Measurements from ENCODE around the gene DOCK11.
"Not testable (repeated sequence)": the region's sequence is repeated elsewhere in the genome, so short reads cannot be mapped to it uniquely, and the experiment has no call there.

DOCK11 gene

DNA sequence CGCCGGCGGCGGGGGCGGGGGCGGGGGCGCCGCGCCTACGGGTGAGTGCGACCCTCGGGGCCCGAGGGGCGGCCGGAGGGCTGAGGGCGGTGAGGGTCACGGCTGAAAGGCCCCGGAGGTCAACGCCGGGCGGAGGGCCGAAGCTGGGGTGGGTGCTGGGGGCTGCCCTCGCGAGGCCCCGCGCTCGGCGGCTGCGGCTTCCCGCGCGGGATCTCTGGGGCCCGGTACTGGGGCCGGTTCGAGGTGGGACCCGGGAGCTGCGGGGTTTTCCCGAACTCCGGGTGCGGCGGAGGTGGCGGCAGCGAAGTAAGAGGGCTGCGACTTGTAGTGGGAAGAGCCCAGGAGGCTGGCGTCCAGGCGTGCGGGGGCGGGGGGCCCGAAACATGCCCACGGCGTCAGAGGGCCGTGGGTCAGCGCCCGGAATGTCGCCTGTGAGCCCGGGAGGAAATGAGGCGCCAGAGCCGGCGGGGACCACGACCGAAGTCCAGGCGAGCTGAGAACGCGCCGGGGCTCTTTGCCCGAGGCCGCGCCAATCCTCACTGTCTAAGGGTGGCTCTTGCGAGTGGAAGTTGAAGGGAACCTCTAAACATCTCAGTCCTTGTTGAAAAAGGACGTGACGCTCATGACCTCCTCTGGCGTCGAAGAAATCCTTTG is 232.2 kb downstream of the DOCK11 start:
- H3K4me1 ChIP-seq = peaks cover 10% of the 10 kb centered on the region; the same call in 1 of the 2 replicates
- H3K36me3 ChIP-seq (replicated peaks) = no peaks in the 10 kb centered on the region
- no peaks in the 10 kb centered on the region for H3K27me3 ChIP-seq (ENCODE audit: low read depth)
- DNase-seq (ENCODE audit: low spot score in 2 of 2) = peak; percentile 35 to 43
- no peaks in the 10 kb centered on the region for H3K9me3 ChIP-seq
- peak overlapping the region; percentile 67 for H3K4me3 ChIP-seq
- in situ Hi-C loops (cut with MboI; ENCODE audit: low sequenced_read_pairs) = no loop called here

DNA sequence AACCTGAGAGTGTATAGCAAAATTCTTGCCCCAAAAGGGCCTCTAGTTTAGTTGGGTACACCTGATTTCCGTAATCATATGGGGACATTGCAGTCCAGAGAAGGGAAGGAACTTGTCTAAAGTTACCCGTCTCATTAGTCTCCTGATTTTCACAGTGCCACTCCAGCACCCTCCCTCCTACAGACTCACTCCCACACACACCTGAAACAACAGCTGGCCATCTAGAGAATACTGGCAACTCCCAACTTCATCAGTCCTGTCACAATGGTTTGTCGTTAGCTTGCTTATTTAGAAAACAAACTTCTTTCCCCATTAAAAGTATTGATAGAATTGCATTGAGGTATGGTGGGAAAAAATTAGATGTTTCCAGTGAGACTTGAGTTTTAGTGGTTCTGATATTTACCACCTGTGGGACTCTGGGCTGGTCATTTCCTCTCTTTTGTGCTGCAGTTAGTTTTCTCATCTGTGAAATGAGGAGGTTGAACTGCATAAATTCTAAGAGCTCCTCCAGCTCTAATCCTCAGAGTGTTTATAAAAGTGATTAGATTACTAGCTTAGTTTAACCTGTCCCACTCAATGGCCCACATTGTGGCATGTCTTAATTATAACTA is 233.5 kb downstream of the DOCK11 start:
- DNase-seq (ENCODE audit: low spot score in 2 of 2) = no peak
- Histone ChIP-seq H3K4me1 (peaks cover 10% of the 10 kb centered on the region; the same call in 1 of the 2 replicates), H3K4me3 (no peak overlapping the region), H3K9me3 (no peaks in the 10 kb centered on the region), H3K36me3 (replicated peaks) (no peaks in the 10 kb centered on the region), H3K27me3 (ENCODE audit: low read depth) (no peaks in the 10 kb centered on the region)
- in situ Hi-C loops (cut with MboI; ENCODE audit: low sequenced_read_pairs) = no loop called here

DNA sequence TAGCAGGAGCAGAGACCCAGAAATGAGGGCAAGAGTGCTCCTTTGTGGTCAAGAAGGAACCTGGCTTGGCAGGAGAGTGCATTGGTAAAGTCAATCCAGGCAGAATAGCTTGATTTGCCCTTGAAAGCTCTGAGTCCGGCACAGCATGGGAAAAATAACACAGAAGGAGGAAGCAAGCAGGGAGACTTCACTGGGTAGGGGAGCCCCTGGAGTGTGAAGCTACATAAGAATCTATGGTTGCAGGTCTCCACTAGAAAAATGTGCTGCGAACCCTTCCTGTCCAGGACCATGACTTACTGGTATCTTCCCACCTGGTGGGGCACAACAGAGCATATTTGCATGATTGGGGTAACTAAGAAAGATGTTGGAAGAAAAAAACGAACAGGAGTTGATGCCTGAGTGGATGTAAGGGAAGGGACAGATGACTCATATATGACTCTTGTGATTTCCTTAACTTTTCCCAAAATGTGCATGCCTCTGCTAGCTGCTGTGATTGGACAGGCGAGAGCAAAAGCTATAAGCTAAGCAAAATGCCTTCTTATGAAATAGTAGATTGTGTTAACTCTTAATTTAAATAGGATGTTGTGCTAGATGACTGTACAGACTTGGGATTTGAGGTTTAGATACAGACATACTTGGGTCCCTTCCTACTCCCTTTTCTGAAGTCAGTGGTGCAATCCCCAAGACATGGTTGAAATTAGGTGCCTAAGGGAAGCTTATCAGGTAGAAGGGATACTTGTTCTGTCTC is 235.1 kb downstream of the DOCK11 start:
- H3K36me3 ChIP-seq (replicated peaks) = no peaks in the 10 kb centered on the region
- peaks cover 10% of the 10 kb centered on the region; the same call in 1 of the 2 replicates for H3K4me1 ChIP-seq
- H3K27me3 ChIP-seq (ENCODE audit: low read depth) = no peaks in the 10 kb centered on the region
- no peaks in the 10 kb centered on the region for H3K9me3 ChIP-seq
- H3K4me3 ChIP-seq = no peak overlapping the region
- DNase-seq (ENCODE audit: low spot score in 2 of 2) = no peak
- in situ Hi-C loops (cut with MboI; ENCODE audit: low sequenced_read_pairs) = no loop called here

DNA sequence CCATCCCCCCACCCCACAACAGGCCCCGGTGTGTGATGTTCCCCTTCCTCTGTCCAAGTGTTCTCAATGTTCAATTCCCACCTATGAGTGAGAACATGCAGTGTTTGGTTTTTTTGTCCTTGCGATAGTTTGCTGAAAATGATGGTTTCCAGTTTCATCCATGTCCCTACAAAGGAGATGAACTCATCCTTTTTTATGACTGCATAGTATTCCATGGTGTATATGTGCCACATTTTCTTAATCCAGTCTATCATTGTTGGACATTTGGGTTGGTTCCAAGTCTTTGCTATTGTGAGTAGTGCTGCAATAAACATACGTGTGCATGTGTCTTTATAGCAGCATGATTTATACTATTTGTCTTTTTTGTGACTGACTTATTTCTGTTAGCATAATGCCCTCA is 236.9 kb downstream of the DOCK11 start:
- DNase-seq (ENCODE audit: low spot score in 2 of 2); H3K4me1 ChIP-seq; in situ Hi-C loops (cut with MboI; ENCODE audit: low sequenced_read_pairs); H3K36me3 ChIP-seq (replicated peaks); H3K4me3 ChIP-seq; H3K27me3 ChIP-seq (ENCODE audit: low read depth); H3K9me3 ChIP-seq: not testable (repeated sequence)

GRCh38 chrX:118734909-118735308 is 239.3 kb downstream of the DOCK11 start:
- no peak for DNase-seq (ENCODE audit: low spot score in 2 of 2)
- H3K36me3 ChIP-seq (replicated peaks) = no peaks in the 10 kb centered on the region; the same call in 1 of the 2 replicates
- in situ Hi-C loops (cut with MboI; ENCODE audit: low sequenced_read_pairs) = no loop called here
- no peaks in the 10 kb centered on the region for H3K9me3 ChIP-seq
- no peaks in the 10 kb centered on the region for H3K27me3 ChIP-seq (ENCODE audit: low read depth)
- no peak overlapping the region for H3K4me3 ChIP-seq
- no peaks in the 10 kb centered on the region for H3K4me1 ChIP-seq
